Ishikawa (cell line): Measurements from ENCODE around the gene DAO.

Experiments
- CEBPB ChIP-seq: IDR thresholded peaks from 2 replicates; pipeline ENCODE4 v1.6.1; 2012
- CREB1 ChIP-seq: IDR thresholded peaks from 2 replicates; pipeline ENCODE4 v1.6.1; 2012; ENCODE audit warnings: low read depth
- EGR1 ChIP-seq: IDR thresholded peaks from 2 replicates; pipeline ENCODE4 v1.6.1; 2012
- EP300 ChIP-seq: IDR thresholded peaks from 2 replicates; pipeline ENCODE4 v1.6.1; 2012; ENCODE audit warnings: borderline replicate concordance
- FOXM1 ChIP-seq: IDR thresholded peaks from 2 replicates; pipeline ENCODE4 v1.6.1; 2012; ENCODE audit warnings: low read depth, borderline replicate concordance
- RAD21 ChIP-seq: IDR thresholded peaks from 2 replicates; pipeline ENCODE4 v1.6.1; 2012; ENCODE audit warnings: low read depth
- TCF12 ChIP-seq: IDR thresholded peaks from 2 replicates; pipeline ENCODE4 v1.6.1; 2012; ENCODE audit warnings: low read depth
- YY1 ChIP-seq: IDR thresholded peaks from 2 replicates; pipeline ENCODE4 v1.6.1; 2012; ENCODE audit warnings: low read depth
- ZBTB7A ChIP-seq: IDR thresholded peaks from 2 replicates; pipeline ENCODE4 v1.6.1; 2012; ENCODE audit warnings: low read depth
- TF ChIP-seq, protein P1 (sequence below): IDR thresholded peaks from 2 replicates; pipeline ENCODE4 v1.6.1; 2012; ENCODE audit warnings: low read depth, mild to moderate bottlenecking
- TF ChIP-seq, protein P2 (sequence below): IDR thresholded peaks from 2 replicates; pipeline ENCODE4 v1.6.1; 2012

DNA sequence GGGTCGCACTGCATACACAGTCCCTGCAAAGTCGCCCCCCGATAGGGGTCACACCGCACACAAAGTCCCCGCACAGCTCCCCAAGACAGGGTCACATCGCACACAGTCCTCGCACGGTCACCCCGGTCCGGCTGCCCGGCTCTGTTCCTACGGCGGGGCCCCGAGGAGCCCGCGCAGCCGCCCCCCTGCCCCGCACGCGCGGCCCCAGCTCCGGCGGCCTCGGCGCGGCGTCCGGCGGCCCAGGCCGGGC is 22.8 kb upstream of the DAO start:
- TF ChIP-seq CREB1 (no peak), CEBPB (no peak), RAD21 (no peak), EGR1 (no peak), TCF12 (no peak), YY1 (no peak), EP300 (no peak), FOXM1 (no peak), ZBTB7A (no peak)
- TF ChIP-seq, protein P1, sequence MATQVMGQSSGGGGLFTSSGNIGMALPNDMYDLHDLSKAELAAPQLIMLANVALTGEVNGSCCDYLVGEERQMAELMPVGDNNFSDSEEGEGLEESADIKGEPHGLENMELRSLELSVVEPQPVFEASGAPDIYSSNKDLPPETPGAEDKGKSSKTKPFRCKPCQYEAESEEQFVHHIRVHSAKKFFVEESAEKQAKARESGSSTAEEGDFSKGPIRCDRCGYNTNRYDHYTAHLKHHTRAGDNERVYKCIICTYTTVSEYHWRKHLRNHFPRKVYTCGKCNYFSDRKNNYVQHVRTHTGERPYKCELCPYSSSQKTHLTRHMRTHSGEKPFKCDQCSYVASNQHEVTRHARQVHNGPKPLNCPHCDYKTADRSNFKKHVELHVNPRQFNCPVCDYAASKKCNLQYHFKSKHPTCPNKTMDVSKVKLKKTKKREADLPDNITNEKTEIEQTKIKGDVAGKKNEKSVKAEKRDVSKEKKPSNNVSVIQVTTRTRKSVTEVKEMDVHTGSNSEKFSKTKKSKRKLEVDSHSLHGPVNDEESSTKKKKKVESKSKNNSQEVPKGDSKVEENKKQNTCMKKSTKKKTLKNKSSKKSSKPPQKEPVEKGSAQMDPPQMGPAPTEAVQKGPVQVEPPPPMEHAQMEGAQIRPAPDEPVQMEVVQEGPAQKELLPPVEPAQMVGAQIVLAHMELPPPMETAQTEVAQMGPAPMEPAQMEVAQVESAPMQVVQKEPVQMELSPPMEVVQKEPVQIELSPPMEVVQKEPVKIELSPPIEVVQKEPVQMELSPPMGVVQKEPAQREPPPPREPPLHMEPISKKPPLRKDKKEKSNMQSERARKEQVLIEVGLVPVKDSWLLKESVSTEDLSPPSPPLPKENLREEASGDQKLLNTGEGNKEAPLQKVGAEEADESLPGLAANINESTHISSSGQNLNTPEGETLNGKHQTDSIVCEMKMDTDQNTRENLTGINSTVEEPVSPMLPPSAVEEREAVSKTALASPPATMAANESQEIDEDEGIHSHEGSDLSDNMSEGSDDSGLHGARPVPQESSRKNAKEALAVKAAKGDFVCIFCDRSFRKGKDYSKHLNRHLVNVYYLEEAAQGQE: no peak
- TF ChIP-seq, protein P2, sequence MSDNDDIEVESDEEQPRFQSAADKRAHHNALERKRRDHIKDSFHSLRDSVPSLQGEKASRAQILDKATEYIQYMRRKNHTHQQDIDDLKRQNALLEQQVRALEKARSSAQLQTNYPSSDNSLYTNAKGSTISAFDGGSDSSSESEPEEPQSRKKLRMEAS: no peak
